ENCODE measurements around the gene CNTN4. TPM values are rescaled to one million over a fixed set of nuclear protein-coding genes. Genes with fewer than 3 reads are reported as not detected.

CNTN4 gene
- total RNA-seq, 4 donors from 2014 or later = 2.6 to 91.2 (median 13.2) TPM

- intact Hi-C loops (cut with DNase I; ENCODE audit: low total_unique reads) = no loop called here
- H3K36me3 ChIP-seq = no peaks in the 10 kb centered on the region
- no peak for TF ChIP-seq POLR2A (IDR thresholded peaks at IDR 0.05)
- no peak for DNase-seq
- no peaks in the 10 kb centered on the region for H3K27me3 ChIP-seq
- no peak overlapping the region for H3K27ac ChIP-seq
- H3K4me1 ChIP-seq = no peaks in the 10 kb centered on the region
- no peaks in the 10 kb centered on the region for H3K9me3 ChIP-seq
- no peak overlapping the region for H3K4me3 ChIP-seq
Observed at GRCh38 chr3:2274526-2274925, 175.9 kb downstream of the CNTN4 start.

DNA sequence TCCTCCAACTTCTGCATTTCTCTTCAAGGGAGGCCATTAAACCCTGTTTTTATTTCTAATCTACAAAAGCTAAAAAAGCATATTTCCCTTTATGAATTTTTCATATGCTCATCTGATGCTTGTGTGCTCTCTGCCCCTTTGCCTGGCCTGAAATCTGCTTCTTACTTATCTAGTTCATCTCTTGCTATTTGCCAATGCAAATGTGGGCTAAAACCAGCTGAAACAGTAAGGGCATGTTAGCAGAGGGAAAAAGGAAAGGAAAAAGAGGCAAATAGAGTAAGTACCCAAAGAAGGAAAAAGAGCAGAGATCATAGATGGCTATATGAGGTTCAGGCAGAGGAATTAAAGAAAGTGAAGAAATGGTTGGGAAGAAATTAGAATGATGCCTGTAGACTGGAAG is 185.2 kb downstream of the CNTN4 start:
- Histone ChIP-seq H3K9me3 (no peaks in the 10 kb centered on the region), H3K4me1 (no peaks in the 10 kb centered on the region), H3K27ac (no peak overlapping the region), H3K36me3 (no peaks in the 10 kb centered on the region), H3K27me3 (no peaks in the 10 kb centered on the region), H3K4me3 (no peak overlapping the region)
- DNase-seq = no peak
- no peak for TF ChIP-seq CTCF (IDR thresholded peaks at IDR 0.05)
- TF ChIP-seq POLR2A (IDR thresholded peaks at IDR 0.05) = no peak
- intact Hi-C loops (cut with DNase I; ENCODE audit: low total_unique reads) = no loop called here

GRCh38 chr3:2300938-2301337 is 202.3 kb downstream of the CNTN4 start:
- no peaks in the 10 kb centered on the region for H3K36me3 ChIP-seq
- DNase-seq = no peak
- no peaks in the 10 kb centered on the region for H3K9me3 ChIP-seq
- H3K27me3 ChIP-seq = no peaks in the 10 kb centered on the region
- no peaks in the 10 kb centered on the region for H3K4me1 ChIP-seq
- intact Hi-C loops (cut with DNase I; ENCODE audit: low total_unique reads) = no loop called here
- no peak for TF ChIP-seq CTCF (IDR thresholded peaks at IDR 0.05)
- no peak for TF ChIP-seq POLR2A (IDR thresholded peaks at IDR 0.05)
- no peak overlapping the region for H3K4me3 ChIP-seq
- no peak overlapping the region for H3K27ac ChIP-seq

DNA sequence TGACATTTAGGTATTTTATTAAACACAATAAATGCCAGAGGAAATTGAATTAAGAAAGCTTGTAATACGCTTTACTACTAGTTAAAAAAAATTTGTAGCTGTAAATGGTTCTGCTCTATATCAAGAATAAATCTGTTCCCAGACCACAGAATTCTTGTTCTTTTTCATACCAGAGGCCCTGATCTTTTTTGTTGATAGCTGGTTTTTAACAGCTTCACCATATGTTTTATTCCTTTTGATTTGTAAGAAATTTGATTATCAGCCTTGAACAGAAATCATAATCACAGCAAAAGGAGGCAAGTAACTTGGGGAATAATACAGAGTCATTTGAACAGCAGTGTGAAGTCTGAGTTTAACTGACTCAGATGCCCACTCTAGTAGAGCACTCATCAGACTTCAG is 202.7 kb downstream of the CNTN4 start:
- intact Hi-C loops (cut with DNase I; ENCODE audit: low total_unique reads) = no loop called here
- TF ChIP-seq CTCF (IDR thresholded peaks at IDR 0.05) (no peak), POLR2A (IDR thresholded peaks at IDR 0.05) (no peak)
- no peaks in the 10 kb centered on the region for H3K27me3 ChIP-seq
- H3K36me3 ChIP-seq = no peaks in the 10 kb centered on the region
- H3K4me3 ChIP-seq = no peak overlapping the region
- no peak for DNase-seq
- H3K9me3 ChIP-seq = no peaks in the 10 kb centered on the region
- no peak overlapping the region for H3K27ac ChIP-seq
- H3K4me1 ChIP-seq = no peaks in the 10 kb centered on the region

- H3K36me3 ChIP-seq = no peaks in the 10 kb centered on the region
- no peak overlapping the region for H3K4me3 ChIP-seq
- intact Hi-C loops (cut with DNase I; ENCODE audit: low total_unique reads) = no loop called here
- TF ChIP-seq CTCF (IDR thresholded peaks at IDR 0.05) = no peak
- no peak for TF ChIP-seq POLR2A (IDR thresholded peaks at IDR 0.05)
- no peak overlapping the region for H3K27ac ChIP-seq
- H3K27me3 ChIP-seq = no peaks in the 10 kb centered on the region
- no peaks in the 10 kb centered on the region for H3K9me3 ChIP-seq
- H3K4me1 ChIP-seq = no peaks in the 10 kb centered on the region
- no peak for DNase-seq
Observed at GRCh38 chr3:2303566-2303965, 204.9 kb downstream of the CNTN4 start.

DNA sequence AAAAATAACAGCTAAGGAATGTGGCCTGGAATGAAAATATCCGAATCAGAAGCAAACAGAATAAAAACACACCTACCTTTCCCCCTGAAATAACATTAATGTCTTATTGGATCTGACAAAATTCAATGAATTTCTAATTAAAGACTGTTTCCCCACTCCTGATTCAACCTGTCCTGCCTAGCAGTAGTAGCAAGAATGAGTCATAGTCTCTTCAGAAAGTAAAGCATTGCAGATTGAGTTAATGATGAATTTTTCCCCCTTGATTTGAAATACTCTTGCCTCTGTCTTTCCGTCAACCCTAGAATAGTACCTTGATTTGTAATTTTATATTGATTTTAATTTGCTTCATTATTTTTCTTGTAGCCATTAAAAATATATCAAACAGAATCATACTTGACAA is 212.4 kb downstream of the CNTN4 start:
- Histone ChIP-seq H3K27ac (no peak overlapping the region), H3K9me3 (no peaks in the 10 kb centered on the region), H3K36me3 (no peaks in the 10 kb centered on the region), H3K4me3 (no peak overlapping the region), H3K27me3 (no peaks in the 10 kb centered on the region), H3K4me1 (no peaks in the 10 kb centered on the region)
- intact Hi-C loops (cut with DNase I; ENCODE audit: low total_unique reads) = no loop called here
- TF ChIP-seq CTCF (IDR thresholded peaks at IDR 0.05) = no peak
- no peak for TF ChIP-seq POLR2A (IDR thresholded peaks at IDR 0.05)
- no peak for DNase-seq
